GM18858 (cell line): Measurements from ENCODE around the gene PRKAR1B.

Experiments used
- ATAC-seq: cut with Tn5 transposase; IDR thresholded peaks from one replicate; pipeline ENCODE4 v1.9.1; 2021; ENCODE audit not compliant: unreplicated experiment

The PRKAR1B gene

DNA sequence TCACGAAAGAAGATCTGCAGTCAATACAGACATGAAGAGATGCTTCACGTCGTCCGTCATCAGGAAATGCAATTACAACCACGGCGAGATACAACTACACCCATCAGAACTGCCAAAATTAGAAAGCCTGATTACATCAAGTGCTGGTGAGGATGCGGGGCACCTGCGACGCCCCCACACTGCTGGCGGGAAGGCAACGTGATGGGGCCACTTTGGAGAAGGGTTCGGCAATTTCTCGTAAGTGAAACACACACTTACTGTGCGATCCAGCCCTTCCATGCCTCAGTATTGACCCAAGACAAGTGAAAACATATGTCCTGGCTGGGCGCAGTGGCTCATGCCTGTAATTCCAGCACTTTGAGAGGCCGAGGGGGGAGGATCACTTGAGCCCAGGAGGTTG, 181.6 kb downstream of the PRKAR1B start:
- no peak for ATAC-seq

DNA sequence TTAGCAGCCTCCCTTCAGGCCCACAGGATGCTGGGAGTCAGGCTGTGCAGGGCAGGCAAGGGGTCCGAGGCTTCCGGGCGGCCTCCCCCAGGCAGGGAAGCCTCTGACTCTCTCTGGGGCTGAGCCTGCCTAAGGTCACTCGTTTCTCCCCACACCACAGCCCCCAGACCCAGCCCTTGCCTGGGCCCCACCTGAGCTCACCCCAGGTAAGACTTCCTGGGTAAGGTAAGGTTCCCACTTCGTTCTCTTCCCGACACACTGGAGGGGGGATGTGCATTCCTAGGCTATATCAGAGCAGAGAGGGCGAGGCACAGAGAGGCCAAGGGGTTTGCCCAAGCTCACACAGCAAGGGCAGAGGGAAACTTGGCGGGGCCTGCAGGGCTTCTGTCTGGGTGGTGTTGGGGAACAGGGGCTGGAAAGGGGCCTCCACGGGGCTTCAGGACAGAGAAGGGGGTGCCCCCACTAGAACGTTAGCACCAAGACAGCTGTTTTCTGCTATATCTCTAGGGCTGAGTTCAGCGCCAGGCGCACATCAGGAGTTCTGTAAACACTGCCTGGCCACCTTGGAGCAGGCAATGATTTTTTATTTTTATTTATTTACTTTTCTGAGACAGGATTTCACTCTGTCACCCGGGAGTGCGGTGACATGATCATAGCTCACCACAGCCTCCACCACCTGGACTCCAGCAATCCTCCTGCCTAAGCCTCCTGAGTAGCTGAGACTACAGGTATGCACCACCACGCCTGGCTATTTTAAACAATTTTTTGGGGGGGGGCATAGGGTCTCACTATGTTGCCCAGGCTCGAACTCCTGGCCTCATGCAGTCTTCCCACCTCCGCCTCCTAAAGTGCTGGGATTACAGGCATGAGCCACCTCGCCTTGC, 182.5 kb downstream of the PRKAR1B start:
- no peak for ATAC-seq

DNA sequence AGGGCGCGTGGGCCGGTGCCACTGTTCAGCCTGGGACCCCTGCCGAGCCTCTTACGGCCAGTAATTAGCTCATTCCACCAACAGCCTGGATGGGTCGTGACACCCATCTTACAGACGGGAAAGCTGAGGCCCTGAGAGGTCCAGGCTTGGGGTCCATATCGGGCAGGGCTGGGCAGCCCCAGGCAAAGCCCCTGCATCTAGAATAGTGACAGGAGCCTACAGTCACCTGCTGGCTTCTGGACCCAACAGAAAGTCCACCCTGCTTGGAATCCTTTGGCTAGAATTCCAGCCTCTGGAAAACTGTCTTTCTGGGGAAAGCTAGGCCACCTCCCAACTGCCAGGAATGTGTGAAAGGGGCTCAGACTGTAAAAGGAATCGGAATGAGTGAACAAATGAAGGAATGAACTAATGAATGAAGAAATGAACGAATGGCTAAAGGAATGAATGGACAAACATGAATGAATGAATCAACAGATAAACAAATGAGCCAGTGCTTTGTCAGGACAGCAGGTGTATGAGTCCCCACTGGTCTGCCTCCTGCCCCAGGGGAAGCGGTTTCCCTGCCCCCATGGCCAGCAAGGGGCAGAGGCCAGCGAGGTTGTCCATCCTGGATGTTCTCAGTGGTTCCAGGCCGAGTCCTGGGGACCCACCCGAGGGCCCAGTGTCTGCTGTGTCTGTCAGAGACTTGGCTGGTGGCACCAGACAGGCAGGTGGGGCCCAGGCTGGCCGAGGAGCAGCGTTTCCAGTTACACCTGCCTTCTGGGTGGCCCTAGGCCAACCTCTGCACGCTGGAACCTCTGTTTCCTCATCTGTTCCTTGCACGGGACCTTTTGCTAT, 183.4 kb downstream of the PRKAR1B start:
- ATAC-seq: no peak

DNA sequence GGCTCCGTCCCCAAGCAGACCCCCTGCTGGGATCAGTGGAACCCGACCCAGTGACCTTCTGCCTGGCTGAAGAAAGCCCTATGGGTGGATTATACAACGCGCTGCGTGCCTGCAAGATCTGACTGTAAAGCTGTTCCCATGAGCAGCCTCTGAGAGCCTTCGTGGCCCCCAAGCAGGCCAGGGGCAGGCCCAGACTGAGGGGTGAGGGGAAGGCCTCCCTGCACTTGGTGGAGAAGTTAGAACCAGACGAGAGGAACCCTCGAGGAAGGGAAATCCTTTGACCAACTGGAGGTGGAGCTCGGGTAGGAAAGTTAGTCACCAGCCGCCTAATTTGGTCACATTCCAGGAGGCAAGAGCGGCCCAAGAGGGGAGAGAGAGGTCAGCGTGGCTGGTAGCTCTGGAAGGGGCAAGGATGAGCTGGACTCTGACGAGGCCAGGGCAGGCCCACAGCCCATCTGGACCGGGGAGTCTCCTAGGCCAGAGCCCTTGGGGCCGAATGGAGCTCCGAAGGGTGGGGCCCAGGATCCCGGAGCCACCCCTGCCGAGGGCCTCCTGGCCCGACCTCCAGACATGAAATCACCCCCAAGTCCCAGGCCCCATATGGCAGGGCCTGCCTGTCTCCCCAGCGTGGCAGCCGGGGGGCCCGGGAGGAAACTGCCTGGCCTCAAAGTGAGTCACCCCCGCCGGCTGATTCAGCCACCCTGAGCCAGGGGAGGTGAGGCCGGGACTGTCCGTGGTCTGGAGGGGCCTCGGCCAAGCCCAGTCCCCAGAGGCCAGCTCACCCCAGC, 184.2 kb downstream of the PRKAR1B start:
- ATAC-seq: no peak

DNA sequence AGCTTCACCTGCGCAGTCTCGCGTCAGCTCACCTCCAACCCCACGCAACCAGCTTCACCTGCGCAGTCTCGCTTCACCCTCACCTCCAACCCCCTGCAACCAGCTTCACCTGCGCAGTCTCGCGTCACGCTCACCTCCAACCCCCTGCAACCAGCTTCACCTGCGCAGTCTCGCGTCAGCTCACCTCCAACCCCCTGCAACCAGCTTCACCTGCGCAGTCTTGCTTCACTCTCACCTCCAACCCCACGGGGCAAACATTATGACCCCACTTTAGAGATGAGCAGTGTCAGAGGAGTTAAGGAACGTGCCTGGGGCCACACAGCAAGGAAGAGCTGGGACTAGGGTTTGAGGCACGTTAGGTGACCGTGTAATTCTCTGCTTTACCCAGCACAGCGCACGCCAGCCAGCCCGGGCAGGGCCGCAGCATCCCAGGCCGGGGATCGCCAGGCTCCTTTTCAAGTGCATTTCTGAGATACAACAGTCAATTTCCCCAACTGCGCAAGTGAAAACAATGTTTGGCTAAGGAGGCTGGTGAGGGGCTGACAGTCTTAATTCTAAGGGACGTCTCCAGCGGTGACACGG, 184.9 kb downstream of the PRKAR1B start:
- no peak for ATAC-seq

DNA sequence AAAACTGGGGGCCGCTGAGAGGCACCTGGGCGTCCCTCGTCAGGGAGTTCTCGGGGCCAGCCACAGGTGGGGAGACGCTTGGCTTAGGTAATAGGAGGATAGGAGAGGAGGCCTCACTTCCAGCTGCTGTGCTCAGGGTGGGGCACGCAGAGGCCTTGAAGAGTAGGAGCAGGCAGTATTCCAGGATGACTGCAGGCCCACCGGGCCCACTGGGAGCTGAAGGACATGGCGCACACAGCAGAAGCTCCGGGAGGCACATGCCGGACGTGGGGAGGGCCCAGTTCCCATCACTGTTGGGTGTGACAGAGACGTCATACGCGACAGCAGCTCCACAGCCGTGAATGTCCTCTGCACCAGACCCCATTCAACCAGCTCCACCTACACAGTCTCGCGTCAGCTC, 185.4 kb downstream of the PRKAR1B start:
- no peak for ATAC-seq

DNA sequence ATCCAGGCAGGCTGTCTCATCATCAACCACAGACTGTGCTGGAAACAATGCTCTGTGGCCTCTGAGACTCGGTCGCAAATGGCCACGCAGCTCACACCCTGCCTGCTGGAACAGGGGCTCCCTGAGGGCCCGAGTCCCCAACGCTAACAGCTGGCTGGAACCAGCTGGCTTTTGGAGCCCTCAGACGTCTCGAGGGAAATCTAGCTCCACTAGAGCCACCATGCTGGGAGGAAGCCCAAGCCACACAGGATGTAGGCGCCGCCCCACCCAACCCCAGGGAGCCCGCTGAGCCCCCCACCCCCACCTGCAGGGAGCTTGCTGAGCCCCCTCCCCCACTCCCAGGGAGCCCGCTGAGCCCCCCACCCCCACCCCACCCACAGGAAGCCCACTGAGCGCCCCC, 186.1 kb downstream of the PRKAR1B start:
- ATAC-seq: no peak

DNA sequence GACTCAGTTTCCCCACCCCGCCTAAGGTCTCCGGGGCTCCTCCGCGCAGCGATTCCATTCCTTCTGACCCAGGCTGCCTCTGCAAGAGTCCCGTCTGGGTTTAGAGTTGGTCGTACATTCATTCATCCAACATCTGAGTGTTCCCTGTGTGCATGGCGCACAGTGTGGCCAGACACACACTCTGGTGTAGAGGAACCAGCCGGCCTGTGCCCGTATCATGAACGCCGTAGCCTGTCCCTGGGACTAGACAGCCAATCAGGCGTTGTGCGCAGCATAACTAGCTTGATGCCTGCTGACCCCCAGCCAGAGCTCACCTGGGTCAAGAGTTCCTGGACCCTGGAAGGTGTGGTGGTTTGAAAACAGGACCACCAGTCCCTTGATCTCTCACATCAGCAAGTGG, 186.5 kb downstream of the PRKAR1B start:
- no peak for ATAC-seq

DNA sequence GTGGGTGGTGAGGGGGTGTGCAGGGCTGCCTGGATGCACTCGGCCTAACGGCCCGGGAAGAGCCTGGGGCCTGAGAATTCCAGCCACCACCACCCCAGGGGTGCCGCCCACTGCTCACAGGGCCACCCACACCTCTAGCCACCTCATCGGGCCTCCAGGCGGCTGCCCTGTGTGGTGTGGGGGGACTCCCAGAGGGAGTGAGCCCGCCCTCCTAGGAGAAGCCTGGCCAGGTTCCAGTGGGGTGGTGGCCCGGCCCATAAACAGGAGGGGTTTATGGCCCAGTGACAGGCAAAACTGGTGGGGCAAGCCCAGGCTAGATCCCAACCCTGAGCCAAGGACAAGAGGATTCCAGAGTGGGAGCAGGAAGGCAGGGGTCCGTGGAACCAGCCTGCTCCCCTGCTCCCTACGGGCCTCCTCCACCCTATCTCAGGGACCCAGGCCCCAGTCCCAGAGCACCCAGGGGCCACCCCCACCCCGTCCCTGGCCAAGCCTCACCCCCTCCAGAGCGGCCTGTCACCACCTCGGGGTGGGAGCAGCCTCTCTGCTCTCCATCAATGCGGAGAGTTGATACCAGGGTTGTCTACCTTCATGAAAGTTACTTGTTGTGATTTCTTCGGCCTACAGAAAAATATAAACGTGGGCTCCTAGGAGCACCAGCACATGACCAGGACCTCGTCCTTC, 187.2 kb downstream of the PRKAR1B start:
- ATAC-seq: no peak

DNA sequence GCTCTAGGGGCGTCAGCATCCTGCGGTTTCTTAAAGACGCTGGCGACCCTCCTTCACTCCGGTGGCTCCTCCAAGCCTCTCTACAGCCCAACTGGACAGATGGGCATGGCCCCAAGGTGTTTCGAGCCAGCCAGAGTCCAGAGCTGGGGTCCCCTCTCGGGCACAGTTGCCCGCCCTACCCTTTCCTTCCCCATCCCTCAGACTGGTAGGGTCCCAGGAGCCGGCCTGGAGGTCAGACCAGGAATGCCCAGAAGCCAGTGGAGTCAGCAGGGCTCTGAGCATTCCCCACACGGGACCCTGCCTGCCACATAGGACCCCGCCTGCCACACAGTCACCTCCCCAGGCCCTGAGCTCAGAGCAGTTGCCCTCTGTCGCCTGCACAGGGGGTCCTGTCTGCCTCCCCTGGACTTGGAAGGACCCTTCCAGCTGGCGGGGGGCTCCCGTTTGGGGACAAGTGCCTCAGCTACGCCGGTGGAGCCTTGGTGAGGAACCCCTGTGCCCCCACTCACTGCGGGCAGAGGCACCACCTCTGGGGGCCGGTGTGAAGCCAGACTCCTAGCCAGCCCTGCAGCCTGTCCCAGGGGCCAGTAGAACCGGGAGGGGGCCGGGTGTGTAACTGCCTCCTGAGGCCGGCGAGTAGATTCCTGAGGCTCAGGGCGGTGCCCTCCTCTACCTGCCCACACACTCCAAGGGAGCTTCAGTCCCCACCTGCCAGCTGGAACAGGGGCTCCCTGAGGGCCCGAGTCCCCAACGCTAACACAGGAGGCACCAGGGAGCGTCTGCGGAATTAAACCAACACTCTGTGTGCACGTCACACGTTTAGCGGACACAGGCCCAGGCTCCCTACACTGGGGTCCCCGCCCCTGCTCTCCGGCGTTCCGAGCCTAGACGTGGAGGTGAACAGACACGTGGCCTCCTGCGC, 188.1 kb downstream of the PRKAR1B start:
- ATAC-seq: no peak

DNA sequence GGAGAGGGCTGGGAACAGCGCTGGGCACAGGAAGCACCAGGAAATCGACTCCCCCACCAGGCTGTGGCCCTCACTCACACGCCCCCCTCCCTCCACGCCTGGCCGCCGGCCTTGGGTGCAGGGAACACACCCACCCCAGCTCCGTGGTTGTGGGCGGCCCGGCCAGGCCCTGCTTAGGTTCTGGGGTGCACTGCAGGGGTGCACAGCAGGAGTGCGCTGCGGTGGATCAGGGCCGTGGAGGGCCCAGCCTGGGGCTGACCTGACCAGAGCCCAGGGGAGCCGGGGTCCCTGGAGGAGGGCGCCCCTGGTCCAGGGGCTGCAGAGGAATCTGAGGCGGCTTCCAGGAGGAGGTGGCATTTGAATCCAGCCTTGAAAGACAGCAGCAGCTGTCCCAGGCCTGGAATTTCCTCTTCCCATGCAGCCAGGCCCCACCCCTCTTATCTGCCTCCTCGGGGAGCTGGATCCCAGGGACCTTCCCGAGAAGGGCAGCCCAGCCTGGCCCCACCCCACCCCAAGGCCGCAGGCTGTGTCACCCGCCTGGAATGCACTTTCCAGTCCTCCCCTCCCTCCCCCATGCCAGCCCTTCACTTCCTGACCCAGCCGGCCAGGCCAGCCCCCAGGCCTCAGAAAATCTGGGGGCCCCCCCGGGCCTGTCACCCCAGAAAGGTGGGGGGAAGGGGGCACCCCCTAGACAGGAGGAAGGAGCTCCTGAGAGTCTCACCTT, 189.0 kb downstream of the PRKAR1B start:
- ATAC-seq: no peak

DNA sequence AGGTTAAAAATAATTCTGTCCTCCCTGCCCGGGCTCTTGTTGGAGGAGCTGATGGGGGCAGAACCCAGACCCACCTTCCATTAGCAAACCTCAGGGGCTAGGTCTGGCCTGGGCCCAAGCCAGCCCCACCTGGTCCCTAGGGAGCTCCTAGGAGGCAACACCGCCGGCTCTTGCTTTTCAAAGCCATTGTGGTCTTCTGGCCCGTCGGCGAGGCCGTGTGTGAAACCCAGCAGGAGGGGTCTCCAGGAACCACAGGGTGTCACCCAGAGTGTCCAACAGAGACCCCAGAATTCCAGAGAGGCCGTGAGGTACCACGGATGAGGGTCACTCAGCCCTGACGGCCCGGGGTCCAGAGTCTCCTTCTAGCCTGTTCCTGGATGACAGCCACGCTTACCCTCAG, 190.8 kb downstream of the PRKAR1B start:
- ATAC-seq: no peak

DNA sequence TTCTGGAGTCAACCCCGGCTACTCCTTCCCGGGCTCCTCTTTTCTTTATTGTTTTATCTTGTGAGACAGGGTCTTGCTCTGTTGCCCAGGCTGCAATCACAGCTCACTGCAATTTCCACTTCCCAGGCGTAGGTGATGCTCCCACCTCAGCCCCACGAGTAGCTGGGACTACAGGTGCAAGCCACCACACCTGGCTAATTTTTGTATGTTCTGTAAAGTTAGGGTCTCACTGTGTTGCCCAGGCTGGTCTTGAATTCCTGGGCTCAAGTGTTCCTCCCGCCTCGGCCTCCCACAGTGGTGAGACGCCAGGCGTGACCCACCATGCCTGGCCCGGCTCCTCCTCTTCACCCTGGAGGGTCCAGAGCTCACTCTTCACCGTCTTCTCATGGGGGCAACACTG, 192.1 kb downstream of the PRKAR1B start:
- no peak for ATAC-seq

DNA sequence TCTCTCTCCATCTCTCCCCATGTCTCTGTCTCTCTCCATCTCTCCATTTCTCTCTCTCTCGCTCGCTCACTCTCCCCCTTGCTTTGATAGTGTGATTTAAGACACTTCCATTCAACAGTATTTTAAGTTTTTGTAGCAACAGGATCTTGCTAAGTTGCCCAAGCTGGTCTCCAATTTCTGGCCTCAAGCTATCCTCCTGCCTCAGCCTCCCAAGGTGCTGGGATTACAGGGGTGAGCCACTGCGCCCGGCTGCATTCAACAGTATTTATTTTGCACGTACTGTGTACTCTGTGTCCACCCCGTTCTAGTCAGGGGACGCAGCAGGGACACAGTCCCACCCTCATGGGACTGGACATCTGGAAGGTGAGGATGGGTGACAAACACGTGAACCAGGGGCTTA, 193.0 kb downstream of the PRKAR1B start:
- ATAC-seq: no peak

DNA sequence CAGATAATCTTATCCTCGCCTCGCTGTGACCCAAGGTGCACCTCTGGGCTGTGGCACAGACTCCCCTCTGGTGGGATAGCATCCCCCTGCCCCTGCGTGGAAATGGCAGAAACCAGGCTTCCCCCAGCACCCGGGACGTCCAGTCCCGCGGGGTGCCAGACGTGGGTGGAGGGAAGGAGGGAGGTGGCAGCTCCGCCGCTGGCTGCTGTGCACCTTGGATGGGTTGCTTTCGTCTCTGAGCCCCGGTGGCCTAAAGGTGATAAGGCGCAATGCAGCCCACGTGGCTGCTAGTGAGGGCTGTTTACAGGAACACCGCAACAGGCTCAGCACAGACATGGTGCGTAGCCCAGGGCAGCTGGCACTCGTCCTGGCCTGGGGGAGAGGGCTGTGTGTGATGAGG, 193.8 kb downstream of the PRKAR1B start:
- no peak for ATAC-seq

DNA sequence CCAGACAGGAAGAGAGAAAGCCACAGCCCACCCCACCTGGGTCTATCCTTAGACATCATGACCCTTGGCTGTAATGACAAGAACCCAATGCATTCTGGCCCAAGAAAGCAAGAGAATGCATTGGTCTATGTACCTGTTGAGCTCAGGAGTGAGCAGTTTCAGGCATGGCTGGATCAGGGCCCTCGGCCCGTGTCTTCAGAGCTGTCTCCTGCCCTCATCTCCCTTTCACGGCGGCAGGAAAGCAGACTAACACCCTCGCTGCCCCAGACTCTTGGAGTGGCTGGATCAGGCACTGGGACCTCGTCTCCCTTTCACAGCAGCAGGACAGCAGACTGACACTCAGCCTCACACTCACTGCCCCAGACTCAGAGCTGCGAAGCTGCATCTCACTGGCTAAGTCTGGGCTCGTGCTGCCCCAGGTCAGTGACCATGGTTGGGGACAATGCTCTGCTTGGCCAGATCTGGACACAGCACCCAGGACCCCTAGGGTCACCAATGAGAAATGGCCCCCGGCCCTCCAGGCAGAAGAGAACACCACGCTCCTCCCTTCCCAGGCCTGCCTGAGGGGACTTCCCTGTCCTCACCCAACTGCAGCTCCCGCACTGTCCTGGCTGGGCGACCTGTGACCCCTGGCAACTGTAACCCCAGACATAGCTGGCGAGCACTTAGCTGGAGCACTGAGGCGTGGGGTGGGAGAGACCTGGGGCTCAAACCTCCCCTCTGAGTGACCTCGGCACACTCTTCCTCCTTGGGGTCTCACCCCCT, 194.5 kb downstream of the PRKAR1B start:
- no peak for ATAC-seq

DNA sequence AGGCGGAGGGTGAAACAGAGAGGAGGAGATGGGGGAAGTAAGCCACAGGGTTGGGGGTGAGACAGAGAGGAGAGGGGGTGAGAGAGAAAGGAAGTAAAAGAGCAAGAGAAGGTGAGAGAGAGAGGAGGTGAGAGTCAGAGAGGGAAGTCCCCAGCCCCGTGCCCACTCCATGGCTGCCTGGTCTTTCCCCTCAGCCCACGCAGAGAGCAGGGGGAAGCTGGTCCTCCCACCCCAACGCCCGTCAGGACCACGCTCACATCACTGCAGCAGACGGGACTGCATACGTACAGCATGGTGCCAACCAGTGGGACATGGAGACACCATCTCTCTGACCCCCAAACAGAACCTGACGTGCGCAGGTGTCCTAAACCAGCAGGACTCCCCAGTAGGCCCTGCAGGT, 195.3 kb downstream of the PRKAR1B start:
- ATAC-seq: no peak

DNA sequence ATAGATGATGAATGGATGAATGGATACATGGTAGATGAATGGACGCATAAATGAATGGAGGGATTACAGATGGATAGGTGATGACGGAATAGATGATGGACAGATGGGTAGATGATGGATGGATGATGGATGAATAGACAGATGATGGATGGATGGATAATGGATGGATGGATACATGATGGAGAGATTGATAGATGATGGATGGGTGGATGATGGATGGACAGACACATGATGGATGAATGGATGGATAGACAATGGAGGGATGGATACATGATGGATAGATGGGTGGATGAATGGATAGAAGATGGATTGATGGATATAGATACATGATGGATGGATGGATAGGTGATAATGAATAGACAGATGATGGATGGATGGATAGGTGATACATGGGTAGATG, 198.6 kb downstream of the PRKAR1B start:
- ATAC-seq: no peak
